ENCODE data around the gene CIC. TPM values are rescaled to one million over a fixed set of nuclear protein-coding genes. Genes with fewer than 3 reads are reported as not detected.
A peak's percentile ranks its signal among the peaks of the same experiment; 100 is the strongest.
"Not testable (repeated sequence)": the region's sequence is repeated elsewhere in the genome, so short reads cannot be mapped to it uniquely, and the experiment has no call there.

The CIC gene
- total RNA-seq, 1 experiment from 2014 or later = 30.4 TPM

DNA sequence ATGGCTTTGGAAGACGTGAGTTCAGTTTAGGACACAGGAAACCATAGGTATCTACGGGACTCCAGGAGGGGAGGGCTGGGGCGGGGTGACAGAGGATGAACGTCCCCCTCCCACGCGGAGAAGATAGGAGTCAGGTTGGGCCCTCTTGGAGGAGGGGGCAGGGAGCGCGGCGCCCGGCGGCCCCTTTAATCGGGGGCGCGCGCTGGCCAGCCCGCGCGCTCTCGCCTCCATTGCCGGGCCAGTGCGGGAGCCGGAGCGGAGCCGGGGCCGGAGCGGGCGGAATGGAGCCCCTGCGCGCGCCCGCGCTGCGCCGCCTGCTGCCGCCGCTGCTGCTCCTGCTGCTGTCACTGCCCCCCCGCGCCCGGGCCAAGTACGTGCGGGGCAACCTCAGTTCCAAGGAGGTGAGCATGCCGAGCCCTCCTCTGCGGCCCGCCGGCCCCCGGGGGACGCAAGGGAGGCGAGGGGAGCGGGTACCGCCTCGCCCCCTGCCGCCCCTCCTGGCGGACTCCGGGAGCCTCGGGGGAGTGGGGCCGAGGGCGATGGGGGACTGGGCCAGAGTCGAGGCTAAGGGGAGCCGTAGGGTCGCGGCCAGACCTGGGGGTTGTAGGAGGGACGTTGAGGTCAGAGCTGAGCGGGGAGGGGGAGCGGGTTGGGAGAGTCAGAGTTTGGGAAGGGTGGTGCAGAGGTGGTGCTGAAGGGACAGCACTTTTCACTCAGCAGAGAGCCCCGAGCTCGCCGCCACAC is 44.2 kb downstream of the CIC start, which contains the start of gene TMEM145:
Gene TMEM145, plus strand, starts transcription at position 214 of the 744 bp plus-strand sequence. Its CDS starts 68 bp downstream, at position 282.
- peak; percentile 48 for DNase-seq (ENCODE audit: low read depth)

DNA sequence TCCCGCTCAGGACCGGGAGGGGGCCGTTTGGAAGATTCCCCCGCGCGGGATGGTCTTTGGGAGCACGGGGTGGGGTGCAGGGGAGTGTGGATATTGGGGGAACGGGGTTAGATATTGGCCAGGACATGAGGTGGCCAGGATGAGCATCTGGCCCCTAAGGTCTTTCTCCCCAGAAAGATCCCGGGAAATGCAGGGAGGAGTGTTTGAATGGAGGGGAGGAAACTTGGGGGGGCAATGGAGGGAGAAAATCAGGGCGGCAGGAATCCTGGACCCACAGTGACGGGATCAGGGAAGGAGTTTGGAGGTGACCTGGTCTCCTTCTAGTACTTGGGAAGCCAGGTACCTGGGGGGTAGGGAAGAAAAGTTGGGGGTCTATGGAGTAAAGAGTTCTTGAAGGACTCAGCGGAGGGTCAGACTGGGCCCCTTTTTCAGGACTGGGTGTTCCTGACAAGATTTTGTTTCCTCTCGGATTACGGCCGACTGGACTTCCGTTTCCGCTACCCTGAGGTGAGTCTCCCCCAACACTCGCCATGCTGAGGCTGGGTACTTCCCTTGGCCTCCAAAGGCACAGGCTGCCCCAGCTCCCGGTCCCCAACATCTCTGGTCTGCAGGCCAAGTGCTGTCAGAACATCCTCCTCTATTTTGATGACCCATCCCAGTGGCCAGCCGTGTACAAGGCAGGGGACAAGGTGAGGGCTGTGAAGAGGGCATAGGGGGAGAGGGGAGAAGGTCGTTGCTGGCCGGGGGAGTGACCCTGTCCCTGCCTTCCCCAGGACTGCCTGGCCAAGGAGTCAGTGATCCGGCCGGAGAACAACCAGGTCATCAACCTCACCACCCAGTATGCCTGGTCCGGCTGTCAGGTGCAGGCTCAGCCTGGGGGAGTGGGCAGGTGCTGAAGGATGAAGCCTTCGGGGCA is 45.0 kb downstream of the CIC start:
- no peak for DNase-seq (ENCODE audit: low read depth)

DNA sequence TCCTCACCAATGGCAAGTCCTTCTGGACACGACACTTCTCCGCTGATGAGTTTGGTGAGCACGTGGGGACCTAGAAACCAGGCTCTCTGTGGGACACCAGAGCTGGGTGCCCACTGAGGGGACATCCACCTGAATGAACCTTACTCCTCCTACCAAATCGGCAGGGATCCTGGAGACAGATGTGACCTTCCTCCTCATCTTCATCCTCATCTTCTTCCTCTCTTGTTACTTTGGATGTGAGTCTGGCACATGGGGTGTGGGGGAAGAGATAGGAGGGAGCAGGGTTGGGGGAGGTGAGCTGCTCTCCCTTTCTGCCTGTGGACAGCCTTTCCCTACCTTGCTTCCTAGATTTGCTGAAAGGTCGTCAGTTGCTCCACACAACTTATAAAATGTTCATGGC is 46.0 kb downstream of the CIC start:
- DNase-seq (ENCODE audit: low read depth) = no peak

- DNase-seq (ENCODE audit: low read depth) = peak; percentile 28
Measured at GRCh38 chr19:42316223-42317211, 47.5 kb downstream of the CIC start.

- no peak for DNase-seq (ENCODE audit: low read depth)
Measured at GRCh38 chr19:42317535-42317934, 48.5 kb downstream of the CIC start.

GRCh38 chr19:42322305-42322704 is 53.3 kb downstream of the CIC start:
- DNase-seq (ENCODE audit: low read depth) = no peak

DNA sequence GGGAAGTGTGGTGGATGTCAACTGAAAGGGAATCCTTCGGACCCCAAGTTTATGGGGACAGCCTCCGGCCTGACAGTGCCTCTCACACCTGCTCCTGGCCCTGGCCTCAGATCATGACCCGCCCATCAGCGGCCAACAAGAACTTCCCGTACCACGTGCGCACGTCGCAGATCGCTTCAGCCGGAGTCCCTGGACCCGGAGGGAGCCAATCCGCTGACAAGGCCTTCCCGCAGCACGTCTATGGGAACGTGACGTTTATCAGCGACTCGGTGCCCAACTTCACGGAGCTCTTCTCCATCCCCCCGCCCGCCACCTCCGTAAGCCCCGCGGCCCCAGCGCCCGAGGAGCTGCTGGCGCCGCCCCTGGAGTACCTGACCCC is 54.4 kb downstream of the CIC start:
- no peak for DNase-seq (ENCODE audit: low read depth)

DNA sequence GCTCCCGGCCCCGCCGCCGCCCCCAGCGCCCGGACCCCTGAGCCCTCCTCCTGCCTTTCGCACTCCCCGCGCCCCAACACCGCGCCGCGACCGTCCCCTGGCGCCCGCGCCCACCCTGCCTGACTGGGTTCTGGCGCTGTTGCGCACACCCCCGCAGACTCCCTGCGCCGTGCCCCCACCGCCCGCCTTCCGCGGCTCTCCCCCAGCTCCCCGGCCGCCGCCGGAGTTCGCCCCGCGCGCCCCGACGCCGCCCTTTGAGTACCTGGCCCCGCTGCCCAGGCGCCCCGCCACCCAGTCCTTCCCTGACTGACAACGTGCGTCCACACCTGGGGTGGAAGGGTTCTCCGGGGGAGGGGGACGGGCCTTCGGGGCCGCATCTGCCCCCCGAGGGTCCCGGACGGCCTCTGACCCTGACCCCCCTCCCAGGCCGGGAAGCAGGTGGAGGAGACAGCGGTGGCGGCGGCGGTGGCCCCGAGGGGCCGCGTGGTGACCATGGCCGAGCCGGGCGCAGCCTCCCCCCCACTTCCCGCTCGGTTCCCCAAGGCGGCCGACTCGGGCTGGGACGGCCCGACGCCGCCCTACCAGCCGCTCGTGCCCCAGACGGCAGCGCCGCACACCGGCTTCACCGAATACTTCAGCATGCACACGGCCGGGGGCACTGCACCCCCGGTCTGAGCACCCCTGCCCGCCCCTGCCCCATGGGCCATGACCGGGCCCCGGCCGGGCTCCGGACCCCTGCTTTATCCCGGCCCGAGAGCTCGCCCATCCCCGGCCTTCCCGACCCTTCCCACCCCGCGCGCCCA is 55.0 kb downstream of the CIC start:
- no peak for DNase-seq (ENCODE audit: low read depth)

DNA sequence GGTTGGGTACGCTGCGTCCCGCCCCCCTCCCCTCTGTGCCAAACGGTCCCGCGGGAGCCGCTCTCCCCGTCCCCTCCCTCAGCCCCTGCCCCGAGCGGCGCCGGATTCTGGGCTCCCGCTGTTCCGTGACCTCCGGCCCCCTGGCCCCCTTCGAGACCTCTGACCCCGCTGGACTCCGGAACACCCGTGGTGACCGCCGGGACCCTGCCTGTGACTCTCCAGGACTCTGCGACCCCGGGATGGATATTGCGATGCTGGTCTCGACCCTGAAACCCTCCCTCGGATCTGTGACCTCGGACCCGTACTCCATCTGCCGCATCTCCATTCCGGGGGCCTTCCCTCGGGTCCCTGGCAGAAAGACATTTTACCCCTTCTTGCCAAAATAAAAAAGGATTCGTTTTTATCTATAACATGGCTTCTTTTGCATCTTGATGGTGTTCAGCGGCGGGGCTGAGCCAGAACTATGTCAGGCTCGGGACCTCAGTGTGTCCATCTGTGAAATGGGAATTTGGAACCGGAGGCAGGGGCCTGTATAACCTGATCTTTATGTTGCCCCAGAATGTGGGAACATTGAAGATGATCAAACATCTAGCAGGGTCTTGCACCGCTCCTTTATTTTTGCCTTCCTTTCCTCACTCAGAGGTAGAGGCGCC is 55.7 kb downstream of the CIC start:
- no peak for DNase-seq (ENCODE audit: low read depth)

DNA sequence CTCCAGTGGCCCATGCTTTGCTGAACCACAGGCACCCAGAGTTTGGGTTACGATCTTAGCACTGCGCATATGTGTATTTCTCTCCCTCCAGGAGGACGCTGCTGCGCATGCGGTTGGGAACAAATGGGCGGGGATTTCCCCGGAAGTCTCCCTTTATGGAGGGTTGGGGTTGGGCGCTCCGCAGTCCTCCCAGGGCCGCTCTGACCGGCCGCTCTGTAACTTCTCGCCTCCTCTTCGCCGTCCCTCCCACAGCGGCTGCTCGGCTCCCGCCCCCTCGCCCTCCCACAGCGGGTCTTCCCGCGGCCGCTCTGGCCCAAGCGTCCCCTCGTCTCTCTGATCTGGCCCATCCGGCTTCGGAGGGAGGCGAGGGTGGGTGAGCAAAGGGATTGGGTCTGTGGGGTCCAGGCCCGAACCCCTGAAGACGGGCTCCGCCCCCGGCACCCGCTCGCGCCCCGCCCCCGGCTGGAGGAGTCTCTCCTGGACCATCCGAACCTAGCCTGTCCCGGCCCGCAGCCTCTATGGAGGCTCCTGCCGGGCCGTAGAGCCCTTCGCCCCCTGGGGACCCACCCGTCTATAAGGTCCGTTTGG is 56.4 kb downstream of the CIC start, which contains the start of gene MEGF8:
Gene MEGF8, plus strand, starts transcription at position 328 of the 588 bp plus-strand sequence. CDS start 609 bp downstream, outside the sequence.
- peak; percentile 99 for DNase-seq (ENCODE audit: low read depth)

GRCh38 chr19:42325896-42326771 is 57.1 kb downstream of the CIC start:
- no peak for DNase-seq (ENCODE audit: low read depth)

GRCh38 chr19:42326969-42327368 is 57.9 kb downstream of the CIC start:
- no peak for DNase-seq (ENCODE audit: low read depth)

GRCh38 chr19:42327381-42327780 is 58.3 kb downstream of the CIC start:
- DNase-seq (ENCODE audit: low read depth) = no peak

- DNase-seq (ENCODE audit: low read depth) = no peak
Measured at GRCh38 chr19:42328106-42328505, 59.1 kb downstream of the CIC start.

DNA sequence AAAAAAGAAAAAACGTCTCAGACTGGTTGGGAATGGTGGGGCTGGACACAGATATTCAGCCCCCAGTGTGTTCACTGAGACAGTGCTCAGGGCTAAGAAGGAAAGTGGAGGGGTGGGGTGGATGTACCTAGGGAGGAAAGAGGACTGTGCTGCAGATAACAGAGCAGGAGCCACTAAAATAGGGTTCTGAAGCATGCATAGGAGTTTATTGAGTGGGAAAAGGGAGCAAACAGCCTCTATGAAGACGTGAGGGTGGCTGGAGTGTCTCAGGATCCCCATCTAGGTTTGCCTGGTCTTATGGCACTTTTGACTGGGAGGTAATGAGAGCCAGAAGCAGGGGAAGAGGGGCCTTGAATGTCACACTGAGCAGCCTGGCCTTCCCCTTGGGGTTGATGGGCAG is 59.8 kb downstream of the CIC start:
- DNase-seq (ENCODE audit: low read depth) = no peak

GRCh38 chr19:42330241-42330711 is 61.2 kb downstream of the CIC start:
- DNase-seq (ENCODE audit: low read depth) = no peak

DNA sequence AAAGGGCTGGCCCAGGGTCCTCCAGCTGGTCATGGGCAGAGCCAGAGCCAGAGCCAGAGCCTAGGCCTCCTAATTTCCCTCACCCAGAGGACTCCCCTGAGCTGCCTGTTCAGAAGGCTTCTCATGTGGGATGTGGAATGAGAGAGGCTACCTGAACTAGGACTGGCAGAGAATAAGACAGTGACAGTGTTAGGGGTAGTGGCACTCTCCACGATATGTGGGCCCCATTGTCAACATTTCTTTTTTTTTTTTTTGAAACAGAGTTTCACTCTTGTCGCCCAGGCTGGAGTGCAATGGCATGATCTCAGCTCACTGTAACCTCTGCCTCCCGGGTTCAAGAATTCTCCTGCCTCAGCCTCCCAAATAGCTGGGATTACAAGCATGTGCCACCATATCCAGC is 62.3 kb downstream of the CIC start:
- not testable (repeated sequence) for DNase-seq (ENCODE audit: low read depth)

- no peak for DNase-seq (ENCODE audit: low read depth)
Measured at GRCh38 chr19:42332059-42332458, 63.0 kb downstream of the CIC start.

- no peak for DNase-seq (ENCODE audit: low read depth)
Measured at GRCh38 chr19:42333018-42333417, 64.0 kb downstream of the CIC start.

Data from M059J (cell line).